ENCODE results near the gene XRCC3. TPM values are rescaled to one million over a fixed set of nuclear protein-coding genes. Genes with fewer than 3 reads are reported as not detected.
A peak's percentile ranks its signal among the peaks of the same experiment; 100 is the strongest.

The XRCC3 gene
- total and polyA plus RNA-seq, 2 of the 8 experiments (the other 6 are each of a cell fraction or from before 2014, with no cell fraction given) = 36.9 to 41.8 TPM

DNA sequence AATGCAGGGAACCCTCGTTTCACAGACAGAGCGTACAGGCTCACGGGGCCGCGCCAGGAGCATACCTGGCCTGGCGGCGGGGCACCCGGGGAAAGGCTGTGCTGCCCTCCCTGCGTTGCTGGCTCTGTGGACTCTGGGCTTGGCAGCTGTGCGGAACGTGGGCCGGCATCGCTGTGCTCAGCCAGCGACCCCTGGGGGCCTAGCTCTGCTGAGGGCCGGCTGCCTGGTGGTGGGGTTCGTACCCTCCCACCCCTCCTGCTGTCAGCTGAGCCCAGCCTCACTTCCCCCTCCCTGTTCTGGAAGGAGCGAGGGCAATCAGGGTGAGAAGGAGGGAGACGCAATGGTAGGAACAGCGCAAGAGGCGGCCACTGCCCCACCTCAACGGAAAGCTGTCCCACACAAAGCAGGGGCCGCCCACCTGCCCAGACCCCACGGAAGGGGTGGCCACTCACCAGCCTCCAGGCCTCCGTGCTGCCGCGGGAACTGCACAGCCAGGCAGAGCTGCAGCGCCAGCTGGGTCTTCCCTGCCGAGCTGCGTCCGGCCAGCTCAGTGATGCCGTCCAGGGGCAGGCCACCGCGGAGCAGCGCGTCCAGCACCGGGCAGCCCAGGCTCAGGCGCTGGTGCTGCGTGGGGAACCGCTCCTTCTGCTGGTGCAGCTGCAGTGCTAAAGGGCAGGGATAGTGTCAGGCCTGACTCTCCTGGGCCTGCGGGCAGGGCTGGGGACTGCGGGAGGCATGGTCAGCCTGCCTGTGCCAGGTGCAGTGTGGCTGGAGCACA lies 8.5 kb downstream of the XRCC3 start:
- Histone ChIP-seq H3K14ac (ENCODE audit: insufficient read length) (no peak overlapping the region), H3K27me3 (replicated peaks in 1 of 4; ENCODE audit: control insufficient read depth in 3 of 4, extremely low read depth in 1 of 4, insufficient read depth in 3 of 4, low read length in 3 of 4) (no peaks in the 10 kb centered on the region), H3K23me2 (ENCODE audit: low read depth, low read length) (no peaks in the 10 kb centered on the region), H4K91ac (replicated peaks; ENCODE audit: insufficient read length, low read length) (no peak overlapping the region), H2BK5ac (ENCODE audit: low read depth, low read length) (no peak overlapping the region), H3K18ac (ENCODE audit: extremely low read depth, low read length) (no peak overlapping the region), H3K4me1 (replicated peaks in 1 of 4; ENCODE audit: control insufficient read depth in 3 of 4, insufficient read depth in 4 of 4, low read length in 3 of 4) (peaks cover 0 to 6% (median 2%) of the 10 kb centered on the region in 4 experiments; a peak in 3 of 7 replicates), H4K5ac (ENCODE audit: insufficient read length, low read depth, low read length) (no peak overlapping the region), H3K27ac (ENCODE audit: low read depth, low read length) (no peak overlapping the region), H2BK15ac (ENCODE audit: low read length) (no peak overlapping the region), H3K36me3 (ENCODE audit: control insufficient read depth in 2 of 4, insufficient read depth in 4 of 4, low read length in 3 of 4) (peaks cover 14 to 59% (median 30%) of the 10 kb centered on the region in 4 experiments; a peak in 6 of 8 replicates), H4K8ac (ENCODE audit: extremely low read depth, insufficient read depth, low read length) (no peak overlapping the region), H3K4ac (replicated peaks; ENCODE audit: insufficient read length, low read depth, low read length) (no peak overlapping the region), H4K20me1 (replicated peaks in 1 of 2; ENCODE audit: control insufficient read depth in 1 of 2, insufficient read depth in 2 of 2, low read length in 2 of 2) (peaks cover 13 to 48% of the 10 kb centered on the region in 2 experiments), H3K4me3 (ENCODE audit: extremely low read depth in 1 of 4, insufficient read depth in 2 of 4, low read depth in 3 of 4, low read length in 4 of 4) (no peak overlapping the region), H3K9ac (replicated peaks in 1 of 4; ENCODE audit: extremely low read depth in 1 of 4, low read depth in 3 of 4, low read length in 3 of 4) (no peak overlapping the region), H2AK5ac (ENCODE audit: low read depth, low read length) (no peak overlapping the region), H3K79me2 (ENCODE audit: control insufficient read depth in 1 of 2, insufficient read depth in 2 of 2, low read length in 2 of 2) (no peaks in the 10 kb centered on the region; a peak in 1 of 4 replicates), H2BK120ac (replicated peaks; ENCODE audit: low read depth, low read length) (no peak overlapping the region), H2AFZ (ENCODE audit: low read length) (no peak overlapping the region), H3K56ac (replicated peaks; ENCODE audit: insufficient read length, low read depth, low read length) (no peak overlapping the region), H2BK12ac (ENCODE audit: low read depth, low read length) (no peak overlapping the region), H3K23ac (ENCODE audit: insufficient read length) (no peak overlapping the region), H3K4me2 (ENCODE audit: insufficient read depth in 1 of 2, low read depth in 2 of 2, low read length in 2 of 2) (no peak overlapping the region), H3K79me1 (ENCODE audit: low read depth, low read length) (peaks cover 5% of the 10 kb centered on the region; the same call in 1 of the 2 replicates), H2BK20ac (ENCODE audit: low read length) (no peak overlapping the region), H3K9me3 (ENCODE audit: insufficient read depth in 2 of 2, low read depth in 1 of 2, low read length in 1 of 2) (no peaks in the 10 kb centered on the region)
- DNase-seq (ENCODE audit: low read depth in 1 of 2, low spot score in 2 of 2) = no peak
- POLR2A ChIA-PET (ENCODE audit: partially characterized antibody) = interaction anchor here (0.5 to 6.6 kb wide), 5 partner anchors 9 to 149 kb away, joined by 3 to 74 read pairs (median 4); partner anchors contain the start of genes XRCC3 and ZFYVE21
- no peak for FAIRE-seq
- CTCF ChIA-PET (ENCODE audit: partially characterized antibody) = interaction anchor here (1.1 to 2.1 kb wide), 5 partner anchors 11 to 274 kb away, joined by 3 to 9 read pairs (median 3); no protein-coding TSS in a partner anchor
- TF ChIP-seq BCL11A (IDR thresholded peaks at IDR 0.05; ENCODE audit: low read depth in 2 of 2, low read length in 2 of 2) (no peak), EZH2 (IDR thresholded peaks at IDR 0.05; ENCODE audit: low read depth, low read length, severe bottlenecking) (no peak), KDM4A (IDR thresholded peaks at IDR 0.05; ENCODE audit: low read depth, low read length, severe bottlenecking) (no peak), POLR2A (IDR thresholded peaks at IDR 0.05; ENCODE audit: control extremely low read depth in 1 of 2, low read depth in 2 of 2, low read length in 2 of 2) (peak in 1 of 2 experiments; percentile 15; a peak in 1 of 3 replicates)
- WGBS, 2 experiments (ENCODE audit: extremely low coverage in 1 of 2, insufficient coverage in 1 of 2, insufficient read length in 1 of 2, insufficient replicate concordance in 2 of 2, low coverage in 1 of 2, low lambda C conversion rate in 2 of 2, missing lambda C conversion rate in 1 of 2) = 93% methylated on average over 28 of the region's 41 CpGs; no CpG with 5 or more reads in 1 of the 2 experiments

Data from H1 (cell line).